CD14-positive monocyte (primary cell): Measurements from ENCODE around the gene CDT1. TPM values are rescaled to one million over a fixed set of nuclear protein-coding genes. Genes with fewer than 3 reads are reported as not detected.

ENCODE experiments used
- DNase-seq, 3 donors: peaks; one replicate each; pipeline ENCODE4 v3.0.0-alpha.2; 2011 to 2022
- H2AFZ ChIP-seq: 2 replicates; pipeline ENCODE4 v1.6.0; 2012; ENCODE audit warnings: mild to moderate bottlenecking, low read depth, low read length, inconsistent platforms; ENCODE audit not compliant: insufficient read depth, poor library complexity, severe bottlenecking
- H3K27ac ChIP-seq, 2 donors: 1 replicate in 1 of 2; 2 replicates in 1 of 2; pipeline ENCODE4 v1.5.1; 2012 to 2013; ENCODE audit warnings: low read length in 2 of 2, control low read depth in 1 of 2, inconsistent platforms in 1 of 2, low read depth in 1 of 2, mild to moderate bottlenecking in 1 of 2
- H3K27me3 ChIP-seq, 2 donors: one replicate each; pipeline versions ENCODE4 v1.6.0 to v1.6.1; 2011 to 2013; ENCODE audit warnings: low read length in 2 of 2; ENCODE audit not compliant: control insufficient read depth in 2 of 2, insufficient read depth in 2 of 2
- H3K36me3 ChIP-seq, 2 donors: replicated peaks in 1 of 2; 1 replicate in 1 of 2; 2 replicates in 1 of 2; pipeline versions ENCODE4 v1.5.1 to v1.6.1; 2012 to 2013; ENCODE audit warnings: low read length in 2 of 2, control low read depth in 1 of 2, inconsistent platforms in 1 of 2, mild to moderate bottlenecking in 1 of 2; ENCODE audit not compliant: insufficient read depth in 2 of 2, control insufficient read depth in 1 of 2
- H3K4me1 ChIP-seq, 2 donors: 1 replicate in 1 of 2; 2 replicates in 1 of 2; pipeline versions ENCODE4 v1.5.1 to v1.6.1; 2012 to 2013; ENCODE audit warnings: low read length in 2 of 2, control low read depth in 1 of 2, inconsistent platforms in 1 of 2, mild to moderate bottlenecking in 1 of 2, moderate library complexity in 1 of 2; ENCODE audit not compliant: insufficient read depth in 2 of 2, control insufficient read depth in 1 of 2
- H3K4me2 ChIP-seq: replicated peaks from 2 replicates; pipeline ENCODE3; 2012; ENCODE audit warnings: low read length, moderate library complexity, mild to moderate bottlenecking; ENCODE audit not compliant: poor library complexity, severe bottlenecking; ENCODE audit errors: extremely low read depth
- H3K4me3 ChIP-seq, 3 experiments: fragments of 200-600 bp in 1 of 3; sonication (generic) in 1 of 3; replicated peaks in 1 of 3; 1 replicate in 2 of 3; 2 replicates in 1 of 3; pipeline ENCODE4 v1.5.1; 2011 to 2013; ENCODE audit warnings: low read length in 3 of 3, mild to moderate bottlenecking in 3 of 3, control low read depth in 2 of 3, low read depth in 2 of 3, inconsistent platforms in 1 of 3, moderate library complexity in 1 of 3
- H3K79me2 ChIP-seq: 2 replicates; pipeline ENCODE4 v1.6.0; 2012; ENCODE audit warnings: mild to moderate bottlenecking, control low read depth, inconsistent platforms, low read length, moderate library complexity; ENCODE audit not compliant: insufficient read depth
- H3K9ac ChIP-seq: 2 replicates; pipeline ENCODE4 v1.6.0; 2017; ENCODE audit warnings: low read length, mild to moderate bottlenecking; ENCODE audit not compliant: insufficient read depth, poor library complexity, severe bottlenecking
- H3K9me3 ChIP-seq, 2 donors: replicated peaks in 1 of 2; 1 replicate in 1 of 2; 2 replicates in 1 of 2; pipeline versions ENCODE4 v1.5.1 to v1.6.1; 2012 to 2013; ENCODE audit warnings: low read length in 2 of 2, control low read depth in 1 of 2; ENCODE audit not compliant: control insufficient read depth in 1 of 2, insufficient read depth in 1 of 2
- H4K20me1 ChIP-seq: 2 replicates; pipeline ENCODE4 v1.6.0; 2012; ENCODE audit warnings: mild to moderate bottlenecking, low read length, control low read depth, moderate library complexity; ENCODE audit not compliant: insufficient read depth
- H3K27ac Mint-ChIP-seq, 7 donors: one replicate each; pipeline ENCODE4 v1.8.0; 2020; ENCODE audit warnings: mild to moderate bottlenecking in 7 of 7, mixed read lengths in 7 of 7, moderate library complexity in 6 of 7, inconsistent platforms in 2 of 7
- H3K27me3 Mint-ChIP-seq, 3 donors: one replicate each; pipeline ENCODE4 v1.8.0; 2021 to 2022; ENCODE audit warnings: low read depth in 3 of 3, mild to moderate bottlenecking in 3 of 3, mixed read lengths in 3 of 3, moderate library complexity in 3 of 3, inconsistent platforms in 1 of 3
- H3K36me3 Mint-ChIP-seq, 2 donors: one replicate each; pipeline ENCODE4 v1.8.0; 2020; ENCODE audit warnings: mixed read lengths in 2 of 2, inconsistent platforms in 1 of 2, mild to moderate bottlenecking in 1 of 2
- H3K4me1 Mint-ChIP-seq: one replicate; pipeline ENCODE4 v1.8.0; 2020; ENCODE audit warnings: mild to moderate bottlenecking, mixed read lengths
- H3K4me3 Mint-ChIP-seq, 2 donors: one replicate each; pipeline ENCODE4 v1.8.0; 2020; ENCODE audit warnings: mild to moderate bottlenecking in 2 of 2, mixed read lengths in 2 of 2, moderate library complexity in 1 of 2
- H3K9me3 Mint-ChIP-seq, 7 donors: one replicate each; pipeline ENCODE4 v1.8.0; 2020 to 2022; ENCODE audit warnings: mixed read lengths in 7 of 7, mild to moderate bottlenecking in 6 of 7, moderate library complexity in 6 of 7, inconsistent platforms in 2 of 7
- CTCF ChIP-seq: fragments of 200-600 bp; IDR thresholded peaks from one replicate; pipeline ENCODE4 v1.8.0; 2022; ENCODE audit warnings: antibody characterized with exemption, mild to moderate bottlenecking
- WGBS: methylation state at CpG from one replicate; pipeline ENCODE4 v1.1.5; 2013; ENCODE audit warnings: missing lambda C conversion rate; ENCODE audit not compliant: insufficient coverage; 5-methylcytosine and 5-hydroxymethylcytosine counted together
- intact Hi-C, 2 donors: fragments of 100-400 bp; cut with micrococcal nuclease; formaldehyde crosslinking; loops; one replicate each; pipeline versions ENCODE4 v1.15.0 to v1.15.1; 2023
- polyA plus RNA-seq, 3 donors: library from polyadenylated mRNA; depleted of rRNA in 1 of 3; unstranded in 2 of 3; stranded (reverse) in 1 of 3; fragments of 300-500 nt in 2 of 3; fragments of >200 nt in 1 of 3; fragmentation: Illumina TruSeq in 2 of 3; gene quantifications; 1 replicate in 2 of 3; 2 replicates in 1 of 3; pipeline ENCODE4 v1.2.3, GENCODE V29; 2012 to 2021

The CDT1 gene
- polyA plus RNA-seq, 3 donors: 0.07 to 0.24 (median 0.16) TPM

GRCh38 chr16:88789594-88789993 lies 14.0 kb upstream of the CDT1 start:
- peak overlapping the region; percentile 55 to 84 for H3K27ac ChIP-seq
- H3K4me1 ChIP-seq: peaks cover 60 to 64% of the 10 kb centered on the region in 2 donors
- TF ChIP-seq CTCF: no peak
- no peaks in the 10 kb centered on the region for H3K36me3 Mint-ChIP-seq
- H3K4me1 Mint-ChIP-seq: peaks cover 53% of the 10 kb centered on the region
- no peaks in the 10 kb centered on the region for H3K36me3 ChIP-seq
- no peaks in the 10 kb centered on the region for H3K9me3 Mint-ChIP-seq
- no peaks in the 10 kb centered on the region for H3K9me3 ChIP-seq
- peak overlapping the region; percentile 33 for H2AFZ ChIP-seq
- 6% methylated on average over 6 of the region's 7 CpGs for WGBS
- H3K27ac Mint-ChIP-seq: peak overlapping the region; percentile 84 to 95 (median 88)
- peaks cover 0 to 10% (median 3%) of the 10 kb centered on the region in 3 donors for H3K27me3 Mint-ChIP-seq
- H3K4me2 ChIP-seq: peak overlapping the region; percentile 87
- intact Hi-C loops: loop anchor here in 1 of 2 donors (10.0 kb wide), 1 partner anchor 1155 kb away; the partner anchor contains the start of gene DEF8
- peak in 2 of 3 donors; percentile 60 to 65 for DNase-seq
- H3K27me3 ChIP-seq: no peaks in the 10 kb centered on the region
- no peaks in the 10 kb centered on the region for H4K20me1 ChIP-seq
- H3K79me2 ChIP-seq: peaks cover 39% of the 10 kb centered on the region
- H3K4me3 ChIP-seq: peak overlapping the region in 1 of 3 experiments; percentile 70
- peak overlapping the region; percentile 61 to 82 for H3K4me3 Mint-ChIP-seq
- H3K9ac ChIP-seq: peak overlapping the region; percentile 40

- peak overlapping the region in 1 of 3 experiments; percentile 70 for H3K4me3 ChIP-seq
- H2AFZ ChIP-seq: peak overlapping the region; percentile 41
- no peaks in the 10 kb centered on the region for H3K36me3 Mint-ChIP-seq
These were observed 13.0 kb upstream of the CDT1 start for GRCh38 chr16:88790312-88791211.

More at GRCh38 chr16:88790312-88791211, 13.0 kb upstream of the CDT1 start:
- Histone ChIP-seq H3K4me2 (peak overlapping the region; percentile 87), H3K4me1 (peaks cover 69 to 70% of the 10 kb centered on the region in 2 donors), H4K20me1 (no peaks in the 10 kb centered on the region), H3K79me2 (peaks cover 42% of the 10 kb centered on the region), H3K36me3 (no peaks in the 10 kb centered on the region), H3K9ac (peak overlapping the region; percentile 24), H3K9me3 (no peaks in the 10 kb centered on the region), H3K27ac (peak overlapping the region; percentile 55 to 84), H3K27me3 (no peaks in the 10 kb centered on the region)
- WGBS: under 1% methylated on average over 18 of the region's 24 CpGs
- DNase-seq: peak; percentile 69 to 76 (median 75)
- peaks cover 62% of the 10 kb centered on the region for H3K4me1 Mint-ChIP-seq
- H3K4me3 Mint-ChIP-seq: peak overlapping the region; percentile 61 to 82
- H3K27me3 Mint-ChIP-seq: peaks cover 0 to 10% (median 3%) of the 10 kb centered on the region in 3 donors
- intact Hi-C loops: no loop called here
- H3K27ac Mint-ChIP-seq: peak overlapping the region; percentile 84 to 95 (median 88)
- no peaks in the 10 kb centered on the region for H3K9me3 Mint-ChIP-seq
- no peak for TF ChIP-seq CTCF
